ENCODE results near the gene CCNT2.
A peak's percentile ranks its signal among the peaks of the same experiment; 100 is the strongest.

The CCNT2 gene

GRCh38 chr2:134999521-134999920, 80.9 kb downstream of the CCNT2 start:
- ATAC-seq = no peak
- TF ChIP-seq GLIS3 (CRISPR knock-in tag; IDR thresholded peaks at IDR 0.05) (no peak), ISL1 (CRISPR knock-in tag; IDR thresholded peaks at IDR 0.05) (no peak)

- ATAC-seq = no peak
- TF ChIP-seq ZNF8 (CRISPR knock-in tag; IDR thresholded peaks at IDR 0.05) (no peak), TCF4 (CRISPR knock-in tag; IDR thresholded peaks at IDR 0.05; ENCODE audit: borderline replicate concordance) (no peak), ESRRG (CRISPR knock-in tag; IDR thresholded peaks at IDR 0.05) (no peak), CSDC2 (CRISPR knock-in tag; IDR thresholded peaks at IDR 0.05) (no peak), ISL1 (CRISPR knock-in tag; IDR thresholded peaks at IDR 0.05) (no peak), OSR1 (CRISPR knock-in tag; IDR thresholded peaks at IDR 0.05) (no peak), ZFP30 (CRISPR knock-in tag; IDR thresholded peaks at IDR 0.05) (no peak), ZC3H10 (CRISPR knock-in tag; IDR thresholded peaks at IDR 0.05) (no peak), SNAI2 (CRISPR knock-in tag; IDR thresholded peaks at IDR 0.05) (no peak), ZNF565 (CRISPR knock-in tag; conservative IDR thresholded peaks at IDR 0.05; ENCODE audit: low read depth) (no peak), PPARA (CRISPR knock-in tag; IDR thresholded peaks at IDR 0.05; ENCODE audit: borderline replicate concordance) (no peak), TOX (CRISPR knock-in tag; IDR thresholded peaks at IDR 0.05; ENCODE audit: borderline replicate concordance) (no peak), ZFP3 (CRISPR knock-in tag; IDR thresholded peaks at IDR 0.05) (no peak), CREB5 (CRISPR knock-in tag; IDR thresholded peaks at IDR 0.05; ENCODE audit: low read depth) (no peak), ARNTL (CRISPR knock-in tag; IDR thresholded peaks at IDR 0.05; ENCODE audit: borderline replicate concordance, low read depth) (no peak), RARB (CRISPR knock-in tag; IDR thresholded peaks at IDR 0.05) (no peak)
- TF ChIP-seq, protein P1, sequence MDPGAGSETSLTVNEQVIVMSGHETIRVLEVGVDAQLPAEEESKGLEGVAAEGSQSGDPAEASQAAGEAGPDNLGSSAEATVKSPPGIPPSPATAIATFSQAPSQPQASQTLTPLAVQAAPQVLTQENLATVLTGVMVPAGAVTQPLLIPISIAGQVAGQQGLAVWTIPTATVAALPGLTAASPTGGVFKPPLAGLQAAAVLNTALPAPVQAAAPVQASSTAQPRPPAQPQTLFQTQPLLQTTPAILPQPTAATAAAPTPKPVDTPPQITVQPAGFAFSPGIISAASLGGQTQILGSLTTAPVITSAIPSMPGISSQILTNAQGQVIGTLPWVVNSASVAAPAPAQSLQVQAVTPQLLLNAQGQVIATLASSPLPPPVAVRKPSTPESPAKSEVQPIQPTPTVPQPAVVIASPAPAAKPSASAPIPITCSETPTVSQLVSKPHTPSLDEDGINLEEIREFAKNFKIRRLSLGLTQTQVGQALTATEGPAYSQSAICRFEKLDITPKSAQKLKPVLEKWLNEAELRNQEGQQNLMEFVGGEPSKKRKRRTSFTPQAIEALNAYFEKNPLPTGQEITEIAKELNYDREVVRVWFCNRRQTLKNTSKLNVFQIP (CRISPR knock-in tag; IDR thresholded peaks at IDR 0.05; ENCODE audit: borderline replicate concordance, low read depth) = no peak
- TF ChIP-seq, protein P2, sequence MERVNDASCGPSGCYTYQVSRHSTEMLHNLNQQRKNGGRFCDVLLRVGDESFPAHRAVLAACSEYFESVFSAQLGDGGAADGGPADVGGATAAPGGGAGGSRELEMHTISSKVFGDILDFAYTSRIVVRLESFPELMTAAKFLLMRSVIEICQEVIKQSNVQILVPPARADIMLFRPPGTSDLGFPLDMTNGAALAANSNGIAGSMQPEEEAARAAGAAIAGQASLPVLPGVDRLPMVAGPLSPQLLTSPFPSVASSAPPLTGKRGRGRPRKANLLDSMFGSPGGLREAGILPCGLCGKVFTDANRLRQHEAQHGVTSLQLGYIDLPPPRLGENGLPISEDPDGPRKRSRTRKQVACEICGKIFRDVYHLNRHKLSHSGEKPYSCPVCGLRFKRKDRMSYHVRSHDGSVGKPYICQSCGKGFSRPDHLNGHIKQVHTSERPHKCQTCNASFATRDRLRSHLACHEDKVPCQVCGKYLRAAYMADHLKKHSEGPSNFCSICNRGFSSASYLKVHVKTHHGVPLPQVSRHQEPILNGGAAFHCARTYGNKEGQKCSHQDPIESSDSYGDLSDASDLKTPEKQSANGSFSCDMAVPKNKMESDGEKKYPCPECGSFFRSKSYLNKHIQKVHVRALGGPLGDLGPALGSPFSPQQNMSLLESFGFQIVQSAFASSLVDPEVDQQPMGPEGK (CRISPR knock-in tag; IDR thresholded peaks at IDR 0.05; ENCODE audit: borderline replicate concordance) = no peak
Observed at GRCh38 chr2:135002836-135003235, 84.2 kb downstream of the CCNT2 start.

DNA sequence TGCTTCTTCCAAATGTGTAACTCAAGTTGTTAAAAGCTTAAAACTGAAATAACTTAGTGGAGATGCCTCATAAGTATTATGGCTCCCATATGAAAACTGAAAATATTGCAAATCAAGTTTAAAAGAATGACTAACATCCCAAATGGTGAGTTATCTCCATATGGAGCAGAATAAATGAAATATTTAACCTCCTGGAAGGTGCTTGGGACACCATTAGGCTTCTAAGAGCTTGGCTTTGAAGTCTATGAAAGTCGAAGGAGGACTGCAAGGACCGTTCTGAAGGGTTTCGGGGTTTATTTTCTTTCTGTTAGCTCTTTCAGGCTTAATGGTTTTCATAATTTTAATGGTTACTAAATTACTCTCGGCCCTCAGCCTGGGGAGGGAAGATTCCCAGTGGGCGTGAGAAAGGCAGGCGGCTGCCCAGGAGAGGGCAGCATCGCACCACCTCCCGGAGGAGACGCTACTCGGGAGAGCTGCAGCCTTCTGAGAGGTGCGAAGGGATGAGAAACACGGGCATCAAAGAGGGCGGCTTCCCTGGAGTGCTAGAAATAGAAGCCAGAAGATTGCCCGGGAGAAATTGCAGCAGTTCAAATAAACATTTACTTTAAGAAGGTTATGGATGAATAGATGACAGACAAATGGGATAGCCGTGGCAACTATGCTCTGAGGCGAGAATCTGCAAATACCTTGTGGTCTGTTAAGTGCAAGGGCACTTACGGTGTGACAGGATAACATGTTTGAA, 85.6 kb downstream of the CCNT2 start:
- ATAC-seq = peak; percentile 100
- TF ChIP-seq ZFP3 (CRISPR knock-in tag; IDR thresholded peaks at IDR 0.05) (no peak), SNAI2 (CRISPR knock-in tag; IDR thresholded peaks at IDR 0.05) (no peak), ISL1 (CRISPR knock-in tag; IDR thresholded peaks at IDR 0.05) (no peak), ESRRG (CRISPR knock-in tag; IDR thresholded peaks at IDR 0.05) (no peak), CREB5 (CRISPR knock-in tag; IDR thresholded peaks at IDR 0.05; ENCODE audit: low read depth) (no peak), TOX (CRISPR knock-in tag; IDR thresholded peaks at IDR 0.05; ENCODE audit: borderline replicate concordance) (no peak)
- TF ChIP-seq, protein P2 (CRISPR knock-in tag; IDR thresholded peaks at IDR 0.05; ENCODE audit: borderline replicate concordance) = no peak

- no peak for ATAC-seq
- TF ChIP-seq ZNF70 (CRISPR knock-in tag; IDR thresholded peaks at IDR 0.05) = no peak
- no peak for TF ChIP-seq OSR1 (CRISPR knock-in tag; IDR thresholded peaks at IDR 0.05)
- TF ChIP-seq ISL1 (CRISPR knock-in tag; IDR thresholded peaks at IDR 0.05) = no peak
- TF ChIP-seq ZNF8 (CRISPR knock-in tag; IDR thresholded peaks at IDR 0.05) = no peak
- TF ChIP-seq CREB5 (CRISPR knock-in tag; IDR thresholded peaks at IDR 0.05; ENCODE audit: low read depth) = no peak
- TF ChIP-seq SNAI2 (CRISPR knock-in tag; IDR thresholded peaks at IDR 0.05) = no peak
- no peak for TF ChIP-seq BACH2 (CRISPR knock-in tag; IDR thresholded peaks at IDR 0.05; ENCODE audit: borderline replicate concordance)
- no peak for TF ChIP-seq ZNF565 (CRISPR knock-in tag; conservative IDR thresholded peaks at IDR 0.05; ENCODE audit: low read depth)
- TF ChIP-seq, protein P3, sequence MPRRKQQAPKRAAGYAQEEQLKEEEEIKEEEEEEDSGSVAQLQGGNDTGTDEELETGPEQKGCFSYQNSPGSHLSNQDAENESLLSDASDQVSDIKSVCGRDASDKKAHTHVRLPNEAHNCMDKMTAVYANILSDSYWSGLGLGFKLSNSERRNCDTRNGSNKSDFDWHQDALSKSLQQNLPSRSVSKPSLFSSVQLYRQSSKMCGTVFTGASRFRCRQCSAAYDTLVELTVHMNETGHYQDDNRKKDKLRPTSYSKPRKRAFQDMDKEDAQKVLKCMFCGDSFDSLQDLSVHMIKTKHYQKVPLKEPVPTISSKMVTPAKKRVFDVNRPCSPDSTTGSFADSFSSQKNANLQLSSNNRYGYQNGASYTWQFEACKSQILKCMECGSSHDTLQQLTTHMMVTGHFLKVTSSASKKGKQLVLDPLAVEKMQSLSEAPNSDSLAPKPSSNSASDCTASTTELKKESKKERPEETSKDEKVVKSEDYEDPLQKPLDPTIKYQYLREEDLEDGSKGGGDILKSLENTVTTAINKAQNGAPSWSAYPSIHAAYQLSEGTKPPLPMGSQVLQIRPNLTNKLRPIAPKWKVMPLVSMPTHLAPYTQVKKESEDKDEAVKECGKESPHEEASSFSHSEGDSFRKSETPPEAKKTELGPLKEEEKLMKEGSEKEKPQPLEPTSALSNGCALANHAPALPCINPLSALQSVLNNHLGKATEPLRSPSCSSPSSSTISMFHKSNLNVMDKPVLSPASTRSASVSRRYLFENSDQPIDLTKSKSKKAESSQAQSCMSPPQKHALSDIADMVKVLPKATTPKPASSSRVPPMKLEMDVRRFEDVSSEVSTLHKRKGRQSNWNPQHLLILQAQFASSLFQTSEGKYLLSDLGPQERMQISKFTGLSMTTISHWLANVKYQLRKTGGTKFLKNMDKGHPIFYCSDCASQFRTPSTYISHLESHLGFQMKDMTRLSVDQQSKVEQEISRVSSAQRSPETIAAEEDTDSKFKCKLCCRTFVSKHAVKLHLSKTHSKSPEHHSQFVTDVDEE (CRISPR knock-in tag; IDR thresholded peaks at IDR 0.05) = no peak
Observed at GRCh38 chr2:135005753-135006152, 87.1 kb downstream of the CCNT2 start.
